Activated naive CD8-positive, alpha-beta T cell treated with anti-CD3 and anti-CD28 coated beads, Interleukin-2, amount 10 ng/mL, durations not matched to agents 7 days and 5 days (primary cell): Measurements from ENCODE around the gene UQCRQ. TPM values are rescaled to one million over a fixed set of nuclear protein-coding genes. Genes with fewer than 3 reads are reported as not detected.

Experiments used
- ATAC-seq: fragments of 150-1000 bp; cut with Tn5 transposase; one replicate; pipeline ENCODE4 v1.10.0; 2021; ENCODE audit warnings: low read depth, moderate library complexity
- POLR2A ChIA-PET: fragments of 350-600 bp; sonication (Branson Sonifier 250); formaldehyde crosslinking; loops from one replicate; lab custom pipeline; 2021; ENCODE audit warnings: antibody characterized with exemption; lab: Charles Lee
- DNase-seq: peaks from one replicate; pipeline ENCODE4 v3.0.0; 2021
- H3K27ac Mint-ChIP-seq: one replicate; pipeline ENCODE4 v1.8.0; 2022; ENCODE audit warnings: mild to moderate bottlenecking, mixed read lengths
- H3K27me3 Mint-ChIP-seq: one replicate; pipeline ENCODE4 v1.8.0; 2022; ENCODE audit warnings: mild to moderate bottlenecking, moderate library complexity, mixed read lengths
- H3K36me3 Mint-ChIP-seq: one replicate; pipeline ENCODE4 v1.8.0; 2021; ENCODE audit warnings: mild to moderate bottlenecking, mixed read lengths
- H3K4me1 Mint-ChIP-seq: one replicate; pipeline ENCODE4 v1.8.0; 2021; ENCODE audit warnings: mixed read lengths
- H3K4me3 Mint-ChIP-seq: one replicate; pipeline ENCODE4 v1.8.0; 2022; ENCODE audit warnings: mild to moderate bottlenecking, moderate library complexity, mixed read lengths
- H3K9me3 Mint-ChIP-seq: one replicate; pipeline ENCODE4 v1.8.0; 2021; ENCODE audit warnings: mixed read lengths
- total RNA-seq, 2 experiments: library from RNA; stranded (reverse); gene quantifications; one replicate each; pipeline ENCODE4 v1.2.3, GENCODE V29; 2021

Gene UQCRQ
- total RNA-seq, 2 experiments from 2014 or later, result 278 to 286 TPM

DNA sequence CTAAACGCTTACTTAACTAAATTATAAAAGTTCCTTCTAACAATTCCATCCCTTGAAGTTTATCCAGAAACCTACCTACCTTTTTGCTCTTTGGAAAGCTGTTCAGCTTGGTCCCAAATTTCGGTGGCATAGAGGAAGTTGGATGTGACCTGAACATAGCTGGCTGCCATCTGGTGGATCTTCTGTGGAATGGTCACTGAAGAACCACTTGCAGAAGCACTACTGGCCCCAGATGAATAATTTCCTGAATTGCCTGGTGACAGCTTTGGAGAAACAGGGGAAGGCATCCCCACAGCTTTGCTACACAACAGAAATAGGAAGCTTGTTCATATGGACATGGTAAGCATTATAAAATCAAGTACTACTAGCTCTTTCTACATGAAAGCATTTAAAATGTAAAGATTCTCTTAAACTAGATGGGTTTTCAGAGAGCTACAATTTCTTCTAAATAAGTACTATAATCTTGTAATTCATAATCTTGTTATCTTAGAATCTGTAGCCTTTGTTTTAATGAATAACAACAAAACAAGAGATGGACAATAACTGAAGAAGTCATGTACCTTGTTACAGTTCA, 16.9 kb downstream of the UQCRQ start:
- Mint-ChIP-seq H3K4me3 (no peak overlapping the region), H3K4me1 (no peaks in the 10 kb centered on the region), H3K27me3 (no peaks in the 10 kb centered on the region), H3K36me3 (peaks cover 20% of the 10 kb centered on the region), H3K9me3 (no peaks in the 10 kb centered on the region), H3K27ac (peak overlapping the region; percentile 19)
- DNase-seq (no peak), ATAC-seq (peak; percentile 76)
- POLR2A ChIA-PET, result interaction anchor here (1.2 kb wide), 1 partner anchor 17 kb away, joined by 3 read pairs; the partner anchor contains the start of genes GDF9 and UQCRQ

DNA sequence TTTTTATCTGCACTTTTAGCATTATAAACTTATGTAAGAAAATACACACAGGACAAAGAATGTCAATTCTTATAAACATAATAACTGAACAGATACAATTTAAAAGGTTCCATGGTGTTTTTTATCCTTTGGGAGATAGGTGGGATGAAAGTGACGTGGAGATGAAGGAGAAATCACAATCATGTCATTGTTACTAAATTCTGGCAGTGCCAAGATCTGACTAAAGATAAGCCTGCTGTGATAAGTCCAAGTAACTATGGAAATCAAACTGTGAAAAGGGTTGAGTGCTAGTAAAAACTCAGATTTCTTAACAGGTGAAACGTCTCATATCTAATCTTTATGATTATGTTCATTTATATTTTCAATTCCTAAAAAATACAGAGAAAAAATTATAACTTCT, 18.1 kb downstream of the UQCRQ start:
- peaks cover 23% of the 10 kb centered on the region for H3K36me3 Mint-ChIP-seq
- no peak for ATAC-seq

DNA sequence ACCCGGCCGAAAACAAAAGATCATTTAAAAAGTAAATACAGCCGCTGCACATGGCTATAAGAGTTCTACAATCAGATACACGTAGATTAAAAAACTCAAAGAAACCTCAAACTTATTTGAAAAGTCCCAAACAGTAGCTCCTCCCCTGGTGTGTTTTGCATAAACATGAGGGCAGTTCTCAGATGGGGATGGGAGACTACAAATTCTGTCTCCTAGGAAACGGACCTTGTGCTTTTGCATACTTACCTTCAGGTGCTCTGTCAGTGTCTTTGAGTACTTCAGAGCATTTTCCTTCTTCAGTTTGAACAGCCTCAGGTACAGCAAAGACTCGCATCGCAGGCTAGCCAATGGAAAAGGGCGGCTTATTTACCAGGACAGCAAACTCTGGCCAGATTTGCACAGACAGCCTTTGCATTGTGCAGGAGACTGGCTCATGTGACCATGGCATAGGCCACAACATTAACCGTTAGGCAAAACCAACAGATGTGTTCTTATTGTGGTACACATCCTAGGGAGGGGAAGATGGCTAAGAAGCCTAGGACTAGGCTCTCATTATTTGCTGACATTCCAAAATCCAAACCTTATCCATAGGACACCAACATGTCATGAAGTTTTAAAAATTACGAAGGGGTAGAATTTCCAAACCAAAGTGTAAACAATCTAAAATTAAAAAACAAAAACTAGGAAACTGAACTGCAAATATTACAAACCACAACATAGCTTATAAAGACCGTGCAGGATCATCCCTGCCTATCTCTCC, 19.8 kb downstream of the UQCRQ start:
- Mint-ChIP-seq H3K36me3 (peaks cover 17% of the 10 kb centered on the region), H3K27me3 (no peaks in the 10 kb centered on the region), H3K4me3 (no peak overlapping the region), H3K4me1 (peaks cover 5% of the 10 kb centered on the region), H3K9me3 (no peaks in the 10 kb centered on the region), H3K27ac (no peak overlapping the region)
- POLR2A ChIA-PET, result no interaction called here
- ATAC-seq, result no peak
- DNase-seq, result no peak

More for the DNA sequence above, 18.1 kb downstream of the UQCRQ start:
- no peak for DNase-seq
- no peak overlapping the region for H3K4me3 Mint-ChIP-seq
- no peak overlapping the region for H3K27ac Mint-ChIP-seq
- POLR2A ChIA-PET, result interaction anchor here (0.8 kb wide), 1 partner anchor 59 kb away, joined by 3 read pairs; no protein-coding TSS in a partner anchor
- no peaks in the 10 kb centered on the region for H3K9me3 Mint-ChIP-seq
- H3K4me1 Mint-ChIP-seq, result no peaks in the 10 kb centered on the region
- no peaks in the 10 kb centered on the region for H3K27me3 Mint-ChIP-seq

DNA sequence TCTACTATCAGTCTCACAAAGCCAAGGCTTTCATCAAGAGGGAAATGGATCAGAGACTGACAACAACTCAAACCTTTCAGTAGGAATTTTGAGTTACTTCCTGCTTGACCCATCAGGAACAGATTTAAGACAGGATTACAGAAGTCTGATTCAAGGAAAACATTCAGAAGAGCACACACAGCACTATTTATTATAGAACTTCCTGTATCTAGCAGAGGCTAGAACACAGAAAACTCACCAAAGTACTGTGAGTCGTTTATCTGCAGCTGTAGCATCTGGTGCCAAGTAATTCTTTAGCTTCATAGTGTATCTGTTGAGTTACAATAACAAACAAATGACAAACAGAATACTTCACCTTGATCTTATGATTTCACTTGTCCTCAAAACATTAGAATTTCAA, 20.8 kb downstream of the UQCRQ start:
- no peaks in the 10 kb centered on the region for H3K27me3 Mint-ChIP-seq
- ATAC-seq, result no peak
- peaks cover 22% of the 10 kb centered on the region for H3K36me3 Mint-ChIP-seq
- no peak for DNase-seq
- H3K9me3 Mint-ChIP-seq, result no peaks in the 10 kb centered on the region
- H3K27ac Mint-ChIP-seq, result no peak overlapping the region
- peaks cover 5% of the 10 kb centered on the region for H3K4me1 Mint-ChIP-seq
- no peak overlapping the region for H3K4me3 Mint-ChIP-seq
- POLR2A ChIA-PET, result no interaction called here

DNA sequence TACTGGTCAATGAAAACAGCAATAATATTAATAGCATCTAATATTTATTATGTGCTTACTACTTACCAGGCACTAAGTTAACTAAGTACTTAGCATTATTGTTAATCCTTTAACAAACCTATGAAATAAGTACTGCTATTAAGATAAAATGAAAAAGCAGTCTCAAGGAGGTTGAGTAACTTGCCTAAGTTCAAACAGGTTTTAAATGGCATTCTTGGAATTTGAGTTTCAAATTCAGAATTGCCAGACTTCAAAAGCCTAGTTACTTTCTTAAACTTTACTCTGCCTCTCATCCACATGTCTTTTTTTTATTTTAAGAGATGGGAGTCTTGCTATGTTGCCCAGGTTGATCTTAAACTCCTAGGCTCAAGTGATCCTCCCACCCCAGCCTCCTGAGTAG, 23.1 kb downstream of the UQCRQ start:
- H3K27ac Mint-ChIP-seq, result no peak overlapping the region
- peaks cover 5% of the 10 kb centered on the region for H3K4me1 Mint-ChIP-seq
- ATAC-seq, result no peak
- peaks cover 29% of the 10 kb centered on the region for H3K36me3 Mint-ChIP-seq
- no peak overlapping the region for H3K4me3 Mint-ChIP-seq
- no peaks in the 10 kb centered on the region for H3K9me3 Mint-ChIP-seq
- no peaks in the 10 kb centered on the region for H3K27me3 Mint-ChIP-seq
- POLR2A ChIA-PET, result no interaction called here
- no peak for DNase-seq

DNA sequence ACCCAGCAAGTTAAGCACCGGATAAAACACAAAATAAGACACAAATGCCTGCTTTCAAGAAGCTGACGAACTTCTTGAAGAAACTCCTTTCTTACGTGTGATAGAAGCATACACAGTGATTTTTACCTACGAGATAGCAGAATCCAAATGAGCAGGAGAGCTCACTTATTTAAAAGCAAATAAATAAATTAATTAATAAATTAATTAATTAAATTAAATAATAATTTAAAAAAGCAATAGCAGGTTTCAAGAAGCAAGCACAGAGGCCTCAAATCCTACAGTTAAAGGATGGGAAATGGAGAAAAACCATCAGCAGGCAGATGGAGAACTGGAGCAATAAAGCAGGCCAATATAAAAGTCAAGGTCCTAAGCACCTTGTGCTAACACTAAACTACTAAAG, 24.4 kb downstream of the UQCRQ start:
- peaks cover 5% of the 10 kb centered on the region for H3K4me1 Mint-ChIP-seq
- no peak overlapping the region for H3K27ac Mint-ChIP-seq

DNA sequence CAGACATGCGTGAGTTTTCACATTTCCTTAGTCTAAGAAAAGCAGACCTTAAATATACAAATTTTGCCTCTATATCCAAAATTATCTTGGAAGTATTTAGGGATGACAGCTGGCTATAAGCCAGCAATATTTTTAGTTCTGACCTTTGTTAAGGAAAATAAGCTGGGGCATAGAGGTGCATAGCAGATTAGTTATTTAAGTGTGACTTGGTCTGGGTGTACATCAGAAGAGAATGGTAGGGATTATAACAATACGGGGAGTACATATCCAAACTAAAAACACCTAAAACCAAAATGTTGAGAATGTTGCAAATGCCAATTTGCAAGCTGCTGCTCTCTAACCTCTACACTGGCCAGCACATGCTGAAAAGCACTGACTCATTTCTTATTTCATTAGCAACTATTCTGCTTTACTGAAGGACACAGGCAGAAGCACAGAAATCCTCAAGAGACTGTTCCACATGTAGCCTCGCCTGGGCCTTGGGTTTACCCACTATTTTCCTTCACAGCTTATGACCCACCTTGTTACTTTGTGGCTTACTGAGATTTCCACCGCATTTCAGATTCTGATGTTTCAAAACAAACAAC, 29.4 kb downstream of the UQCRQ start:
- ATAC-seq, result no peak
- H3K4me3 Mint-ChIP-seq, result no peak overlapping the region
- H3K27me3 Mint-ChIP-seq, result no peaks in the 10 kb centered on the region
- H3K36me3 Mint-ChIP-seq, result peaks cover 36% of the 10 kb centered on the region
- H3K4me1 Mint-ChIP-seq, result peaks cover 6% of the 10 kb centered on the region
- POLR2A ChIA-PET, result interaction anchor here (0.5 kb wide), 1 partner anchor 54 kb away, joined by 3 read pairs; no protein-coding TSS in a partner anchor
- H3K27ac Mint-ChIP-seq, result no peak overlapping the region
- no peak for DNase-seq
- H3K9me3 Mint-ChIP-seq, result no peaks in the 10 kb centered on the region

More for the DNA sequence above, 24.4 kb downstream of the UQCRQ start:
- Mint-ChIP-seq H3K27me3 (no peaks in the 10 kb centered on the region), H3K9me3 (no peaks in the 10 kb centered on the region), H3K4me3 (no peak overlapping the region), H3K36me3 (peaks cover 35% of the 10 kb centered on the region)
- ATAC-seq (no peak), DNase-seq (no peak)
- POLR2A ChIA-PET, result no interaction called here

DNA sequence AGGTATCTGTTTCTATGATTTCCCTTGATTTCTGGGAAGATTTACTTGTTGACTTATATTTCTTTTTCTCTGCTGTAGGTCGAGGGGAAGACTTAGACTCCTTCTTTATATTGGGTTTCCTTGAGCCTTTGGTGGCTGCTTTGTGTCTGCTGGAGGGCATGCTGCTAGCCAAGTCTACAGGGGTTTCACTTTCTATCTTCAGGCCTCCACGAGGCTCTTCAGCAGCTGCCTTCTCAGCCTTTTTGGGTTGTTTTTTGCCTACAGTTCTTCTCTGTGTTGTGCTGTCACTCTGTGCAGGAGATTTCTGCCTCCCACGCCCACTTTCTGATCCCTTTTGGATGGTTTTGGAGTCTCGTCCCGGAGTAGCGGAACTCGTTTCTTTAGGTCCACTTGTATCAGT, 30.2 kb downstream of the UQCRQ start:
- H3K9me3 Mint-ChIP-seq, result no peaks in the 10 kb centered on the region
- H3K4me1 Mint-ChIP-seq, result peaks cover 6% of the 10 kb centered on the region
- ATAC-seq (peak; percentile 70), DNase-seq (no peak)
- peaks cover 36% of the 10 kb centered on the region for H3K36me3 Mint-ChIP-seq
- H3K27me3 Mint-ChIP-seq, result no peaks in the 10 kb centered on the region
- H3K4me3 Mint-ChIP-seq, result peak overlapping the region; percentile 21
- POLR2A ChIA-PET, result no interaction called here
- peak overlapping the region; percentile 71 for H3K27ac Mint-ChIP-seq

DNA sequence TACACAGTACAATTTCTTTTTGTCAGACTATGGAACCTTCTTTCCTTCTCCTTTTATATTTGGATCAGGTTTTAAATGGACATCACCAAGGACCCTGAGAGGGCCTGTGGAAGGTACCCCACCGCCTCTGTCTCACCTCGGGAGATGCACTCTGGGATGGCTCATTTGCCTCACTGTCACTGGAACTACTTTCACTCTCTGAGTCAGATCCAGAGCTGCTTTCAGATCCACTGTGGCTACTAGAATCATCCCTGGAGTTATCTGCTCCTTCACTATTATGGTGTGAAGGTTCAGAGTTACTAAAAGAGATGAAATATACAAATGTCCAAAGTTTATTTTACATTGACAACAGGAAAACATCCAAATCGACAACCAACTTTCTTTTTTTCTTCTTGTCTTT, 31.7 kb downstream of the UQCRQ start:
- H3K27me3 Mint-ChIP-seq, result no peaks in the 10 kb centered on the region
- no peaks in the 10 kb centered on the region for H3K9me3 Mint-ChIP-seq
- POLR2A ChIA-PET, result no interaction called here
- H3K4me1 Mint-ChIP-seq, result peaks cover 6% of the 10 kb centered on the region
- peaks cover 29% of the 10 kb centered on the region for H3K36me3 Mint-ChIP-seq
- no peak overlapping the region for H3K4me3 Mint-ChIP-seq
- ATAC-seq (no peak), DNase-seq (no peak)
- H3K27ac Mint-ChIP-seq, result no peak overlapping the region

DNA sequence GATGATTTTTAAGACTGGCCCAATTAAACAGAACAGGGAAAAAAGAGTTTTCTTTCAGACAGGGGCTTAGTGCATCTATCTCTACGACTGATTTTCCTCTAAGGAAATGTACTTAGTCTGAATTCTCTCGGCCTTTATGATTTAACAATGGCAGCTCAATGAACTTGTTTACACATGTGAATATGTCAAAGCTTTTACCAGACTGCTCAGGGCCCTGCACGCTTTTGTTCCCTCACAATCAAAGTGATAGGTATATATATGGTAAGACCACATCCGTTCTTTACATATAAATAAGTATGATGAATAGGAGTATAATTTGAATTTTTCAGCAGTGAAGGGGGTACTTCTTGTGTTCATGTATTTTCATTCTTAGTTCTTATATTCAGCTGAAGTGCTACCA, 34.6 kb downstream of the UQCRQ start:
- Mint-ChIP-seq H3K4me3 (no peak overlapping the region), H3K27me3 (no peaks in the 10 kb centered on the region), H3K27ac (no peak overlapping the region), H3K9me3 (no peaks in the 10 kb centered on the region), H3K36me3 (peaks cover 23% of the 10 kb centered on the region), H3K4me1 (peaks cover 6% of the 10 kb centered on the region)
- no peak for DNase-seq
- no peak for ATAC-seq
- POLR2A ChIA-PET, result no interaction called here

DNA sequence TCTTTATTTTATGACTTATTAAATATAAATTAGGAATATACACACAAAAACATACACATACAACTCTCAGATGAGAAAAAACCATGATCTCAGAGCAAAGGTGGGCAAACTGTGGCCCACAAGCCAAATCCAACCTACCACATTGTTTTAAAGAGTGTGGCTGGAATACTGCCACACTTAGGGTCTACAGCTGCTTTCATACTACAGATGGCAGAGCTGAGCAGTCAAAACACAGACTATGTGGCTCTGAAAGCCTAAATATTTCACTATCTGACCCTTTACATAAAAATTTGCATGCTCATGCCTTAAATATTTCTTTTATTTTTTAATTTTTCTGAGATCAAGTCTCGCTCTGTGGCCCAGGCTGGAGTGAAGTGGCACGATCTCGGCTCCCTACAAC, 35.3 kb downstream of the UQCRQ start:
- Mint-ChIP-seq H3K27me3 (no peaks in the 10 kb centered on the region), H3K27ac (no peak overlapping the region), H3K4me3 (no peak overlapping the region), H3K4me1 (peaks cover 3% of the 10 kb centered on the region), H3K36me3 (peaks cover 19% of the 10 kb centered on the region), H3K9me3 (no peaks in the 10 kb centered on the region)
- no peak for DNase-seq
- ATAC-seq, result no peak
- POLR2A ChIA-PET, result no interaction called here

DNA sequence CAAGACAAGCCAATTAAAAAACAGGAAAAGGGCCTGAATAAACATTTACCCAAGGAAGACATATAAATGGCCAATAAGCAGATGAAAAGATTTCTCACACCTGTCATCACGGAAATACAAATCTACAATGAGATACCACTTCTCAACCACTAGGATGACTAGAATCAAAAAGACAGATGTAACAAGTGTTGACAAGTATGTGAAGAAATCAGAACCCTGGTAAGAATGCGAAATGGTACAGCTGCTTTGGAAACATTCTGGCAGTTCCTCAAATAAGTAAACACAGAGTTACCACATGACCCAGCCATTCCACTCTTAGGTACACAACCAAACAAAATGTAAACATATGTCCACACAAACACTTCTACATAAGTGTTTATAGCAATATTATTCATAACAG, 39.5 kb downstream of the UQCRQ start:
- no peak overlapping the region for H3K4me3 Mint-ChIP-seq
- ATAC-seq (no peak), DNase-seq (no peak)
- H3K36me3 Mint-ChIP-seq, result peaks cover 13% of the 10 kb centered on the region
- POLR2A ChIA-PET, result no interaction called here
- no peaks in the 10 kb centered on the region for H3K9me3 Mint-ChIP-seq
- H3K27ac Mint-ChIP-seq, result no peak overlapping the region
- no peaks in the 10 kb centered on the region for H3K4me1 Mint-ChIP-seq
- H3K27me3 Mint-ChIP-seq, result no peaks in the 10 kb centered on the region

DNA sequence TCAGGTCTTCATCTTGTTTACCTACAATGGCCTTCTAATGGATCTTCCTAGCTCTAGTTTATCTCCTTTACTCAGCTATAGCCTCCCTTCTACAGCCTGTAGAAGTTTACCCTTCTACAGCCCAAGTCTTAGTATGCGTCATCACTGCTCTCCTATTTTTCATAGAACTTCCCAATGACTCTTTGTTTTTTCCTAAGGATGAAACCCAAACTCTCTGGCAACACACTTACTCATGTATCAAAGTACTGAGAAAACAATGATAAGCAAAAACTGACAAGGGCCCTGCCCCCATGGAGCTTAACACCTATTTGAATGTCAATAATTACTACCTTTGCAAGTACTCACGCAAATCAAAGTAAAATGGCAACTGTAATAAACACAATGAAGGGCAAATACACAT, 40.7 kb downstream of the UQCRQ start:
- Mint-ChIP-seq H3K36me3 (peaks cover 18% of the 10 kb centered on the region), H3K4me3 (no peak overlapping the region), H3K27ac (no peak overlapping the region), H3K4me1 (no peaks in the 10 kb centered on the region), H3K27me3 (no peaks in the 10 kb centered on the region), H3K9me3 (no peaks in the 10 kb centered on the region)
- POLR2A ChIA-PET, result no interaction called here
- ATAC-seq (no peak), DNase-seq (no peak)

DNA sequence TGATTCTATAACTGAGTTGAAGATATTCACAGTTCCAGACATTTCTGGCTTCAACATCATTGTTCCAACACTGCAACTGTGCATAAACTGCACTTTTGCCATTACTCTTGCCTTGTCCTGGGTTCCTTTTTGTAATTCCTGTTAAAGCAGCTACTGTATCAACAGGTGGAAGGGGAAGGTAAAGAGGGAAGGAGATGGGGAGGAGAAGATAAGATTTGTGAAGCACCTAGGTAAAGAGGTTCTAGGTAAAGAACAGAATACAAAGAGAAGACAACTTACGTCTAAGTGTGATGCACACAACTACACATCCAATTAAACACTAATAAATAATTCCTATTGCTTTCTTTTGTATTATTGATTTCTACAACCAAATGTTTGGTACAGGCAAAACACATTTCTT, 43.3 kb downstream of the UQCRQ start:
- no peaks in the 10 kb centered on the region for H3K27me3 Mint-ChIP-seq
- no peak overlapping the region for H3K4me3 Mint-ChIP-seq
- peaks cover 20% of the 10 kb centered on the region for H3K36me3 Mint-ChIP-seq
- no peak overlapping the region for H3K27ac Mint-ChIP-seq
- no peak for DNase-seq
- H3K4me1 Mint-ChIP-seq, result no peaks in the 10 kb centered on the region
- ATAC-seq, result no peak
- no peaks in the 10 kb centered on the region for H3K9me3 Mint-ChIP-seq
- POLR2A ChIA-PET, result no interaction called here
